ENCODE data around the gene POLR3A.
A peak's percentile ranks its signal among the peaks of the same experiment; 100 is the strongest.
"Not testable (repeated sequence)": the region's sequence is repeated elsewhere in the genome, so short reads cannot be mapped to it uniquely, and the experiment has no call there.

POLR3A gene

GRCh38 chr10:78029269-78030226 lies at the start of gene POLR3A:
POLR3A (minus strand) TSS chr10:78029515; CDS start chr10:78029407, 108 bp downstream.
- peak; percentile 94 for DNase-seq

- DNase-seq: no peak
These were observed 49.4 kb upstream of the POLR3A start for GRCh38 chr10:78078539-78079330.

- not testable (repeated sequence) for DNase-seq
These were observed 46.5 kb upstream of the POLR3A start for GRCh38 chr10:78075806-78076205.

GRCh38 chr10:78072504-78072903 lies 43.2 kb upstream of the POLR3A start:
- no peak for DNase-seq

- DNase-seq: no peak
These were observed 42.5 kb upstream of the POLR3A start for GRCh38 chr10:78071857-78072179.

GRCh38 chr10:78071140-78071856 lies 42.0 kb upstream of the POLR3A start:
- DNase-seq: no peak

GRCh38 chr10:78070726-78071125 lies 41.4 kb upstream of the POLR3A start:
- no peak for DNase-seq

- DNase-seq: not testable (repeated sequence)
These were observed 40.7 kb upstream of the POLR3A start for GRCh38 chr10:78070064-78070463.

GRCh38 chr10:78069151-78069550 lies 39.8 kb upstream of the POLR3A start:
- DNase-seq: no peak

- no peak for DNase-seq
These were observed 37.6 kb upstream of the POLR3A start for GRCh38 chr10:78066728-78067430.

GRCh38 chr10:78066012-78066411 lies 36.7 kb upstream of the POLR3A start:
- DNase-seq: no peak

- DNase-seq: no peak
These were observed 36.3 kb upstream of the POLR3A start for GRCh38 chr10:78065611-78066010.

GRCh38 chr10:78064919-78065318 lies 35.6 kb upstream of the POLR3A start:
- DNase-seq: not testable (repeated sequence)

GRCh38 chr10:78063236-78063635 lies 33.9 kb upstream of the POLR3A start:
- no peak for DNase-seq

- no peak for DNase-seq
These were observed 33.0 kb upstream of the POLR3A start for GRCh38 chr10:78062296-78062695.

- DNase-seq: no peak
These were observed 30.8 kb upstream of the POLR3A start for GRCh38 chr10:78059906-78060702.

- DNase-seq: no peak
These were observed 29.2 kb upstream of the POLR3A start for GRCh38 chr10:78058562-78058961.

- no peak for DNase-seq
These were observed 24.0 kb upstream of the POLR3A start for GRCh38 chr10:78053211-78053868.

- no peak for DNase-seq
These were observed 20.5 kb upstream of the POLR3A start for GRCh38 chr10:78049851-78050250.

- peak; percentile 79 for DNase-seq
These were observed 18.1 kb upstream of the POLR3A start for GRCh38 chr10:78047314-78047891.
